OCI-M2 (cell line): Measurements from ENCODE around the gene DRAXIN.
A peak's percentile ranks its signal among the peaks of the same experiment; 100 is the strongest.

Experiments
- DNase-seq: peaks from one replicate; lab custom pipeline; 2025; ENCODE audit not compliant: unreplicated experiment; lab: John Stamatoyannopoulos, UW

The DRAXIN gene

GRCh38 chr1:11707621-11708276 lies 16.2 kb downstream of the DRAXIN start:
- no peak for DNase-seq

GRCh38 chr1:11708554-11709350 lies 17.2 kb downstream of the DRAXIN start:
- no peak for DNase-seq

- DNase-seq, result no peak
These were observed 20.0 kb downstream of the DRAXIN start for GRCh38 chr1:11711490-11711889.

GRCh38 chr1:11712285-11712684 lies 20.8 kb downstream of the DRAXIN start:
- DNase-seq, result no peak

- DNase-seq, result no peak
These were observed 21.6 kb downstream of the DRAXIN start for GRCh38 chr1:11713095-11713494.

GRCh38 chr1:11714831-11715575 lies 23.5 kb downstream of the DRAXIN start:
- no peak for DNase-seq

- peak; percentile 16 for DNase-seq
These were observed 28.0 kb downstream of the DRAXIN start for GRCh38 chr1:11719313-11720032.

- DNase-seq, result no peak
These were observed 28.5 kb downstream of the DRAXIN start for GRCh38 chr1:11720033-11720376.

GRCh38 chr1:11720525-11720924 lies 29.0 kb downstream of the DRAXIN start:
- DNase-seq, result no peak

- DNase-seq, result no peak
These were observed 29.8 kb downstream of the DRAXIN start for GRCh38 chr1:11721311-11721710.

- DNase-seq, result no peak
These were observed 31.0 kb downstream of the DRAXIN start for GRCh38 chr1:11722538-11722937.

GRCh38 chr1:11725616-11726015 lies 34.1 kb downstream of the DRAXIN start:
- DNase-seq, result no peak

GRCh38 chr1:11727119-11727518 lies 35.6 kb downstream of the DRAXIN start:
- no peak for DNase-seq

GRCh38 chr1:11728126-11728806 lies 36.8 kb downstream of the DRAXIN start:
- no peak for DNase-seq

- no peak for DNase-seq
These were observed 37.6 kb downstream of the DRAXIN start for GRCh38 chr1:11729155-11729497.

- DNase-seq, result no peak
These were observed 38.3 kb downstream of the DRAXIN start for GRCh38 chr1:11729498-11730428.

- DNase-seq, result no peak
These were observed 39.0 kb downstream of the DRAXIN start for GRCh38 chr1:11730429-11730891.

GRCh38 chr1:11731691-11732283 lies 40.3 kb downstream of the DRAXIN start:
- no peak for DNase-seq

GRCh38 chr1:11733306-11733705 lies 41.8 kb downstream of the DRAXIN start:
- no peak for DNase-seq
